ENCODE results near the gene ZNF215.

DNA sequence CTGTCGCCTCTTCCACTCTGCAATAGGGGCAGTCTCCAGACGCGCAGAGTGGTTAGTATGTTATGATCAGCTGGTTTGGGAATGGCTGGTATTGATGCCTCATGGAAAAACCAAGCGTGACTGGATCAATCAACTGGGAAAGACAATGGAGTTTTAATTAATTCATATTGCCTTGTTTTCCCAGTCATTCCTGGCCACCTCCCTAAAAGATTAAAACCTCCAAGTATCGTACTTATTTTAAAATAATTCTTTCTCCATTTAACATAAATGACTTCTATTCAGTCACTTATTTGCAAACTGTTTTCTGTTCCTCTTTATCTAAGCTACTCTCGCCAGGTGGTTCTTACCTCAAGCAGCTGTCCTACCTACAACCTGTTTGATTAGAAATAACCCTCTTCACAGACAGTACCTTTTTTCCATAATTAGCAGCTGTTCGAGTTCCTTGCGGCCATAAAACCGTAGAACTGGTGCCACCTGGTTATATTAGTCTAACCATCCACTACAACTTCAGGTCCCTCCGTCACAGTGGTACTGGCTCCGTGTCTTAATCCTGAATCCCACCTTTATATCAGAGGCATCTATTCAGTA is 898 bp downstream of the ZNF215 start:
- TF ChIP-seq CTCF (conservative IDR thresholded peaks at IDR 0.05 in 1 of 2, IDR thresholded peaks at IDR 0.05 in 1 of 2; ENCODE audit: low read depth in 1 of 2, low read length in 2 of 2) (no peak), EZH2 (IDR thresholded peaks at IDR 0.05; ENCODE audit: low read length, missing control alignments) (no peak)
